GM19238 (cell line): ENCODE measurements around the gene SLC22A7.
"Not testable (repeated sequence)": the region's sequence is repeated elsewhere in the genome, so short reads cannot be mapped to it uniquely, and the experiment has no call there.

ENCODE experiments used
- DNase-seq: peaks from one replicate; pipeline ENCODE4 v3.0.0; 2011; ENCODE audit warnings: low spot score; ENCODE audit not compliant: insufficient read length

SLC22A7 gene

DNA sequence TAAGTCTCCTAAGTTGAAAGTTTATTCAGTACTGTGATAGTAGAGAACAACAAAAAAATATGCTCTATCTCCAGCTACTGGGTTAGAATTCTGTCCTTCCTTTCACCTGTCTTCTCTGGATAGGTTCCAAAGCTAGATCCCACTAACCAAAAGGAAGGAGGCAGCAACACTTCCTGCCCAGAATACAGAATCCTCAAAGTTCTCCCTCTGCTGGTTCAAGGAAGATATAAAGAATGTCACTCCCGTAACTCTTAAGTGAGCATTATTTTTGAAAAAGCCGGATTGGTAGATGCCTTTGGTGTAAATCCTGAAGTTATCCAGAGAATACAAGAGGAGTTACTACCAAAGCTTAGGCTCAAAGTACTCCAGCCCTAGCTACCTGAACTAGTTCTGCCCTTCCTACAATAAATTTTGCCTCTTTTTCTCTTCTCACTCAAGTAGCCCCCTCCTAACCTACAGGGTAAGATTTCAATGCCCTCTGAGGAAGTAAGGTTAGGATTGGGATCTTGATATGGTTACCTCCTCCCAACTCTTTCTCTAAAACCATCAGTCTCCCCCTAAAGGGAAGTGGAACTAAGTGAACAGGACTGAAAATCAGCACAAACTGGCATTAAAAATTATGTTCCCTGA, 36.5 kb downstream of the SLC22A7 start:
- no peak for DNase-seq

DNA sequence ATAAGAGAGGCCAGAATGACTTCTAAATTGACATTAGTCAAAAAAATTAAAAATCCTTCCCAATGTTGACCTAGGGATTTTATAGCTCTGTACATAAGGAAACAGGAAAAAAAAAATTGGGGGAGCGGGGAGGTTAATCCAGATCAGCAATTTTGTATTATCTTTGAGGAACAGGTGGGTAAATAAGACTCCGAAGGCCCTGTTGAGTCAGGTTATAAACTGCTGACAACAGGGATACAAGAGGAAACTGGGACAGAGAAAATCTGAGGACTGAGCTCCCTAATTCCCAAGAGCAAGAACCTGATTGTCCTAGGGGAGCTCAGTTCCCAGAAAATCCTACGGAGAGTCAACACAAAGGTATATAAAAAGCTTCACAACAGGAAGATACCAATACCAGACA, 37.4 kb downstream of the SLC22A7 start:
- no peak for DNase-seq

DNA sequence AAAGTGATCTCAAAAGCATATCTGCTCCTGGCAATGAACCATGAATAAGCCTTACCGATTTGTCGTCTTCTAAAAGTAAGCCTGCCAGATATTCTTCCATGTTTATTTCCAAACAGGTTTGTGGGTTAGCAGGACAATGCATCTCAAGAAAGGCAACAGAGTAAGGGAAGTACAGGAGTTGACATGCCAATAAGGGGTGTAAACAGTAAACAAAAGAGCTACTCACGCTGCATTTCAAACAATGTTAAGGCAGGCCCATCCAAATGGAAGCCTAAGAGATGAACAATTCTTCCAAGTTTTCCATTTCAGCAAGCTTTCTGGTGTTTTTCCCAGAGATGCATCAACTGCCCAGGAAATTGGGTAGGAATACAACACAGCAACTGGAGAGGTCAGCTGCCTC, 38.3 kb downstream of the SLC22A7 start:
- no peak for DNase-seq

DNA sequence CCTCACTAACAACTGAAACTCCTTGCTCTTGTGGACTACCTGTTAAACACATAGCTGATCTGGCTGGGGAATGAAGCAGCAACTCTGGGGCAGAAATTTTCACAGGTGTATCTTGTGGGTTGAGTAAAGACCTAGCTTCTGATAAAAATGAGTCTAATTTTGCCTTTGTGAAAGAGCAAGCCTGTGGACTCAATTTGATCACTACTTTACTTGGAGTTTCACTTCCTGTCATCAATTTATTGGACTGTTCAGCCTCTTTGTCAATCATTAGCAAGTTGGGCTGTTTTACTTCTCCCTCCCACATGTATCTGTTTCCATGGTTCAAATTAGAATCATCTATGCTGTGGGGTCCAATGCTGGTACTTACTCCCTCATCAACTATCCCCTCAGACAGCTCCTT, 40.2 kb downstream of the SLC22A7 start:
- DNase-seq, result no peak

DNA sequence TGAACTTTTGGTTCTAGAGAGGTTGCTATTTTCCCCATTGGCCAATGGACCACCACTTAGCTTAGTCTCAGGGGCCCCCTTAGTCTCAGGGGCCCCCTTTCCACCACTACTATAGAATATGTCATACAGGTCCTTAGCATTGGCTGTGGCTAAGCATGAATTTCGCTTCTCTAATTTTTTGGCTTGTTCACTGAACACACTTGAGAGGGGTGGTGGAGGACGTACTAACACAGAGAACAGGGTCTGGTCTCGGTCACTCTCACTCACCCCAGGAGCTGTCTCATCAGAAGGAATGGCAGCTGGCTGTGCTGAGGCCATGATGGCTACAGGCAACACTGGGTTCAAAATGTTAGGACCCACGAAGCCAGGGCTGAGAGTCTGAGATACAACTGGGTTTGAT, 41.1 kb downstream of the SLC22A7 start:
- peak; percentile 31 for DNase-seq

DNA sequence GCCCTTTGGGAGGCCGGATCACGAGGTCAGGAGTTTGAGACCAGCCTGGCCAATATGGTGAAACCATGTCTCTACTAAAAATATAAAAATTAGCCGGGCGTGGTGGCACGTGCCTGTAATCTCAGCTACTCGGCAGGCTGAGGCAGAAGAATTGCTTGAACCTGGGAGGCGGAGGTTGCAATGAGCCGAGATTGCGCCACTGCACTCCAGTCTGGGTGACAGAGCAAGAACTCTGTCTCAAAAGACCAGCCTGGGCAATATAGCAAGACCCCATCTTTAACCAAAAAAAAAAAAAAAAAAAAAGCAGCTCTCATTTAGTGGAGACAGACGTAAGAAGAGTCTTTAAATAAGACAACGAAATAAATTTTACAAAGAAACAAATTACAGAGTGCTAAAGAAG, 48.2 kb downstream of the SLC22A7 start:
- DNase-seq, result not testable (repeated sequence)

DNA sequence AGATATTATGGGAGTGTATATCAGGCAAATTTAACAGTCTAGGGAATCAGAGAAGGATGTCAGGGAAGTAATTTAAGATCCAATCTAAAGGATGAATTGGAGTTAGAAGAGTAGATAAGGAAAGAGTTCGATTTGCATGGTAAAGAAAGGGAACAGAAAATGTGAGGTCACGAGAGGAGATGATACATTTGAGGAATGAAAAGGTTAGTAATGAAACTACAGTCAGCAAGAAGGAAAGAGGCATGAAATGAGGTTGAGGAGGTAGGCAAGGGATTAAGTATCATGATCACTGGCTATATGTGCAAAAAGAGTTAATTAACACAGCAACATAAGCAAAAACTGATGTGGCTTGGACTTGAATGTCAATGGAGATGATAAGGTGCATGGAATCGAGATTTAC, 49.0 kb downstream of the SLC22A7 start:
- no peak for DNase-seq

DNA sequence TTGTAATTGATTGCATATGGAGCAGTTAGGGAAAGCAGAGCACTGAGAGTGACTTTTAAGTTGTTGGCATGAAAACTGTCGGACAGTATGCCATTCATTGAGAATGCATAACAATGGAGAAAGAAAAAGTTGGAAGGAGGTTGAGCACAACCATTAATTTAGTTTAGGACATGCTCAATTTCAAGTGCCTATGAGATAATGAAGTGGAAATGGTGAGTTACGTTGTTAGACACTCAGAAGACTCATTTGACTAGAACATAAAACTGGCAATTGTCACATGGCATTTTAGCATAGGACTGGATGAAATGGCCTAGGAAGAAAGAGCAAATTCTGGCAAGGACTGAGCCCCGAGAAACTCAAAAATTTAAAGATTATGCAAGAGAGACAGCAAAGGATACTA, 49.4 kb downstream of the SLC22A7 start:
- DNase-seq, result no peak

DNA sequence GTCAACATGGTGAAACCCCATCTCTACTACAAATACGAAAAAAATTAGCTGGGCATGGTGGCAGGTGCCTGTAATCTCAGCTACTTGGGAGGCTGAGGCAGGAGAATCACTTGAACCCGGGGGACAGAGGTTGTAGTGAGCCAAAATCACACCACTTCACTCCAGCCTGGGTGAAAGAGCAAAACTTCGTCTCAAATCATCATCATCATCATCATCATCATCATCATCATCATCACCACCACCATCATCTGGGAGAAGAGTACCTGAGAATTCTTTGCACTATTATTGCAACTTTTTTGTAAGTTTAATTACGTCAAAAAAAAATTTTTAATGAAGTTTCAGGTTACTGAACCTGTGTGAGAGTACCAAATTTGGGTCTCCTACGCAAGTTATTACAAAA, 53.9 kb downstream of the SLC22A7 start:
- DNase-seq, result not testable (repeated sequence)
